SK-N-SH (cell line): ENCODE measurements around the gene UCHL3. TPM values are rescaled to one million over a fixed set of nuclear protein-coding genes. Genes with fewer than 3 reads are reported as not detected.
A peak's percentile ranks its signal among the peaks of the same experiment; 100 is the strongest.

Experiments used
- CTCF ChIA-PET: fragments of 300-600, 350-600 bp; formaldehyde crosslinking; extraction: SDS; loops from one replicate; lab custom pipeline; 2021; lab: Yijun Ruan, JAX
- POLR2A ChIA-PET: fragments of 350-600 bp; sonication (Branson Sonifier 250); formaldehyde crosslinking; extraction: SDS; loops from one replicate; lab custom pipeline; 2020; ENCODE audit warnings: antibody characterized with exemption, inconsistent platforms; lab: Yijun Ruan, JAX
- DNase-seq: peaks from one replicate; pipeline ENCODE4 v3.0.0; 2012
- H2AFZ ChIP-seq: fragments of 200-600 bp; sonication (generic); 2 replicates; pipeline ENCODE4 v1.8.1; 2016; ENCODE audit warnings: antibody characterized with exemption, mild to moderate bottlenecking, low read depth
- H3F3A ChIP-seq: fragments of 200-600 bp; sonication (generic); replicated peaks from 2 replicates; pipeline ENCODE3; 2016; ENCODE audit warnings: antibody characterized with exemption, mild to moderate bottlenecking; ENCODE audit not compliant: insufficient read depth
- H3K27ac ChIP-seq, 2 experiments: fragments of 200-500 bp in 1 of 2; fragments of 200-600 bp in 1 of 2; sonication (Bioruptor generic) in 1 of 2; sonication (generic), shearing (Covaris generic) in 1 of 2; 2 replicates each; pipeline versions ENCODE4 v1.5.1 to v1.6.1; 2014 to 2016; ENCODE audit warnings: low read depth in 2 of 2, inconsistent platforms in 1 of 2, low read length in 1 of 2, mild to moderate bottlenecking in 1 of 2, mixed read lengths in 1 of 2
- H3K27me3 ChIP-seq: fragments of 200-600 bp; sonication (generic), shearing (Covaris generic); 2 replicates; pipeline ENCODE4 v1.6.1; 2016; ENCODE audit warnings: mixed run types; ENCODE audit not compliant: insufficient read depth
- H3K36me3 ChIP-seq, 2 experiments: fragments of 200-500 bp in 1 of 2; fragments of 200-600 bp in 1 of 2; sonication (Bioruptor generic) in 1 of 2; sonication (generic) in 1 of 2; replicated peaks in 1 of 2; 2 replicates each; pipeline versions ENCODE3 to v1.5.1; 2014 to 2016; ENCODE audit warnings: low read length in 1 of 2, mild to moderate bottlenecking in 1 of 2; ENCODE audit not compliant: insufficient read depth in 2 of 2, control insufficient read depth in 1 of 2
- H3K4me1 ChIP-seq, 2 experiments: fragments of 200-500 bp in 1 of 2; fragments of 200-600 bp in 1 of 2; sonication (Bioruptor generic) in 1 of 2; sonication (generic), shearing (Covaris generic) in 1 of 2; 2 replicates each; pipeline versions ENCODE4 v1.5.1 to v1.6.1; 2014 to 2016; ENCODE audit warnings: low read depth in 1 of 2, low read length in 1 of 2, mixed run types in 1 of 2; ENCODE audit not compliant: insufficient read depth in 2 of 2, control insufficient read depth in 1 of 2
- H3K4me2 ChIP-seq: fragments of 200-600 bp; sonication (generic), shearing (Covaris generic); 2 replicates; pipeline ENCODE4 v1.6.1; 2017; ENCODE audit warnings: mixed run types
- H3K4me3 ChIP-seq, 2 experiments: fragments of 200-500 bp in 1 of 2; fragments of 200-600 bp in 1 of 2; sonication (Bioruptor generic) in 1 of 2; sonication (generic), shearing (Covaris generic) in 1 of 2; 2 replicates each; pipeline versions ENCODE4 v1.5.1 to v1.8.1; 2014 to 2016; ENCODE audit warnings: low read depth in 2 of 2, inconsistent platforms in 1 of 2, low read length in 1 of 2, mild to moderate bottlenecking in 1 of 2, mixed read lengths in 1 of 2, moderate library complexity in 1 of 2
- H3K79me2 ChIP-seq: fragments of 200-600 bp; sonication (generic); 2 replicates; pipeline ENCODE4 v1.8.1; 2017; ENCODE audit warnings: mild to moderate bottlenecking; ENCODE audit not compliant: insufficient read depth
- H3K9ac ChIP-seq: fragments of 200-600 bp; sonication (generic); 2 replicates; pipeline ENCODE4 v1.6.1; 2017; ENCODE audit warnings: mixed run types
- H3K9me2 ChIP-seq: fragments of 200-600 bp; sonication (generic); 2 replicates; pipeline ENCODE4 v1.6.1; 2017; ENCODE audit warnings: mixed run types
- H3K9me3 ChIP-seq: fragments of 200-600 bp; sonication (generic); 2 replicates; pipeline ENCODE4 v1.6.1; 2017; ENCODE audit warnings: mixed run types, mild to moderate bottlenecking, moderate library complexity
- H4K20me1 ChIP-seq: fragments of 200-600 bp; sonication (generic); 2 replicates; pipeline ENCODE4 v1.6.1; 2017; ENCODE audit warnings: mild to moderate bottlenecking, mixed run types; ENCODE audit not compliant: insufficient read depth
- ELF1 ChIP-seq: IDR thresholded peaks from 2 replicates; pipeline ENCODE4 v1.4.0; 2012
- EP300 ChIP-seq, 2 experiments: IDR thresholded peaks; 2 replicates each; pipeline versions ENCODE4 v1.4.0 to v1.6.1; 2012; ENCODE audit warnings: borderline replicate concordance in 1 of 2, low read depth in 1 of 2, low read length in 1 of 2
- EZH2phosphoT487 ChIP-seq: fragments of 200-600 bp; sonication (generic); IDR thresholded peaks from 2 replicates; pipeline ENCODE4 v1.6.1; 2017; ENCODE audit warnings: low read depth, mixed run types, mild to moderate bottlenecking, antibody characterized with exemption, moderate library complexity, borderline replicate concordance
- FOSL2 ChIP-seq: IDR thresholded peaks from 2 replicates; pipeline ENCODE4 v1.4.0; 2012; ENCODE audit warnings: low read depth, mild to moderate bottlenecking, moderate library complexity, borderline replicate concordance
- FOXJ3 ChIP-seq: sonication (generic); formaldehyde crosslinking; IDR thresholded peaks from 2 replicates; pipeline ENCODE4 v1.5.1; 2020; ENCODE audit warnings: mild to moderate bottlenecking, missing genetic modification reagents
- IRF3 ChIP-seq: fragments of 150-350 bp; IDR thresholded peaks from 2 replicates; pipeline ENCODE4 v1.6.1; 2016; ENCODE audit warnings: mild to moderate bottlenecking, low read depth, low read length
- JUND ChIP-seq: IDR thresholded peaks from 2 replicates; pipeline ENCODE4 v1.4.0; 2012
- MEF2A ChIP-seq: IDR thresholded peaks from 2 replicates; pipeline ENCODE4 v1.4.0; 2012; ENCODE audit warnings: low read depth, borderline replicate concordance
- MXI1 ChIP-seq: IDR thresholded peaks from 2 replicates; pipeline ENCODE4 v1.6.1; 2012; ENCODE audit warnings: mild to moderate bottlenecking, low read depth, low read length, improper control_type of control experiment
- NRF1 ChIP-seq: IDR thresholded peaks from 2 replicates; pipeline ENCODE4 v1.6.1; 2012; ENCODE audit warnings: low read depth, mild to moderate bottlenecking, low read length
- RFX5 ChIP-seq: IDR thresholded peaks from 2 replicates; pipeline ENCODE4 v1.6.1; 2012; ENCODE audit warnings: mild to moderate bottlenecking, improper control_type of control experiment, low read length
- SIN3A ChIP-seq: IDR thresholded peaks from 2 replicates; pipeline ENCODE4 v1.6.1; 2012; ENCODE audit warnings: low read depth, mild to moderate bottlenecking, low read length, moderate library complexity, borderline replicate concordance
- SMC3 ChIP-seq: IDR thresholded peaks from 2 replicates; pipeline ENCODE4 v1.6.1; 2012; ENCODE audit warnings: low read depth, low read length, improper control_type of control experiment
- TAF1 ChIP-seq: IDR thresholded peaks from 2 replicates; pipeline ENCODE4 v1.6.1; 2012; ENCODE audit warnings: low read depth, mild to moderate bottlenecking, low read length, moderate library complexity, borderline replicate concordance
- TCF12 ChIP-seq: IDR thresholded peaks from 2 replicates; pipeline ENCODE4 v1.4.0; 2012
- TEAD4 ChIP-seq: IDR thresholded peaks from 2 replicates; pipeline ENCODE4 v1.4.0; 2012; ENCODE audit warnings: mild to moderate bottlenecking, borderline replicate concordance; ENCODE audit not compliant: insufficient read depth
- USF1 ChIP-seq: IDR thresholded peaks from 2 replicates; pipeline ENCODE4 v1.4.0; 2012; ENCODE audit warnings: low read depth, borderline replicate concordance
- USF2 ChIP-seq: fragments of 150-350 bp; IDR thresholded peaks from 2 replicates; pipeline ENCODE4 v1.6.1; 2017; ENCODE audit warnings: antibody characterized with exemption, low read length, low read depth, borderline replicate concordance
- WGBS: methylation state at CpG from one replicate; pipeline ENCODE4 v1.1.6; 2017; ENCODE audit warnings: low lambda C conversion rate; 5-methylcytosine and 5-hydroxymethylcytosine counted together
- polyA plus RNA-seq, 3 experiments: library from polyadenylated mRNA; depleted of rRNA; stranded (reverse); fragments of >200 nt; gene quantifications; 2 replicates each; pipeline ENCODE4 v1.2.3, GENCODE V29; 2012

The UCHL3 gene
- polyA plus RNA-seq, 1 of the 3 experiments (the other 2 are of a cell fraction), result 28.8 TPM

GRCh38 chr13:75596657-75597182, 47.1 kb downstream of the UCHL3 start:
- no peak overlapping the region for H2AFZ ChIP-seq
- ChIA-PET POLR2A (no interaction called here), CTCF (no interaction called here)

GRCh38 chr13:75600371-75600770, 50.8 kb downstream of the UCHL3 start:
- Histone ChIP-seq H3K27ac (no peak overlapping the region), H3K79me2 (no peaks in the 10 kb centered on the region), H3K4me1 (peaks cover 0 to 2% of the 10 kb centered on the region in 2 experiments; a peak in 3 of 4 replicates), H4K20me1 (no peaks in the 10 kb centered on the region), H3K9me3 (no peaks in the 10 kb centered on the region), H2AFZ (no peak overlapping the region), H3K4me2 (no peak overlapping the region), H3K4me3 (no peak overlapping the region), H3K9ac (no peak overlapping the region), H3K27me3 (no peaks in the 10 kb centered on the region), H3K36me3 (peaks cover 17 to 26% of the 10 kb centered on the region in 2 experiments), H3F3A (peaks cover 11% of the 10 kb centered on the region), H3K9me2 (no peaks in the 10 kb centered on the region)
- ChIA-PET CTCF (no interaction called here), POLR2A (no interaction called here)
- 76% methylated on average over 4 of the region's 4 CpGs for WGBS
- no peak for DNase-seq
- TF ChIP-seq EP300 (IDR thresholded peaks at IDR 0.05; ENCODE audit: borderline replicate concordance in 1 of 2, low read depth in 1 of 2, low read length in 1 of 2) (no peak), SMC3 (no peak), MEF2A (no peak), USF1 (no peak), RFX5 (no peak), SIN3A (no peak), ELF1 (no peak)

More at GRCh38 chr13:75596657-75597182, 47.1 kb downstream of the UCHL3 start:
- Histone ChIP-seq H3K4me1 (peaks cover 0 to 2% of the 10 kb centered on the region in 2 experiments; a peak in 3 of 4 replicates), H3F3A (peaks cover 11% of the 10 kb centered on the region), H3K9ac (no peak overlapping the region), H3K27me3 (no peaks in the 10 kb centered on the region), H3K4me3 (no peak overlapping the region), H3K4me2 (no peak overlapping the region), H3K79me2 (no peaks in the 10 kb centered on the region), H3K27ac (peak overlapping the region in 1 of 2 experiments; percentile 43; a peak in 2 of 4 replicates), H4K20me1 (no peaks in the 10 kb centered on the region), H3K36me3 (peaks cover 16% of the 10 kb centered on the region in 2 experiments), H3K9me3 (no peaks in the 10 kb centered on the region), H3K9me2 (no peaks in the 10 kb centered on the region)
- WGBS, result 10% methylated on average over 1 of the region's 1 CpG
- DNase-seq, result no peak
- TF ChIP-seq JUND (no peak), TEAD4 (0 out of 2 replicates have a peak, but pooled peaks have one; percentile 18)

GRCh38 chr13:75603038-75603437, 53.4 kb downstream of the UCHL3 start:
- WGBS, result 97% methylated on average over 2 of the region's 2 CpGs
- no peaks in the 10 kb centered on the region for H3F3A ChIP-seq
- no peaks in the 10 kb centered on the region for H3K79me2 ChIP-seq
- H4K20me1 ChIP-seq, result no peaks in the 10 kb centered on the region
- no peak overlapping the region for H2AFZ ChIP-seq
- DNase-seq, result no peak
- no peak overlapping the region for H3K9ac ChIP-seq
- no peak overlapping the region for H3K4me2 ChIP-seq
- CTCF ChIA-PET, result no interaction called here
- H3K27me3 ChIP-seq, result no peaks in the 10 kb centered on the region
- H3K27ac ChIP-seq, result no peak overlapping the region
- H3K9me3 ChIP-seq, result no peaks in the 10 kb centered on the region
- no peaks in the 10 kb centered on the region for H3K9me2 ChIP-seq
- H3K36me3 ChIP-seq, result peaks cover 14 to 38% of the 10 kb centered on the region in 2 experiments
- POLR2A ChIA-PET, result no interaction called here
- H3K4me3 ChIP-seq, result no peak overlapping the region
- H3K4me1 ChIP-seq, result no peaks in the 10 kb centered on the region; a peak in 1 of 4 replicates
- TF ChIP-seq TAF1, result no peak
- no peak for TF ChIP-seq RFX5
- TF ChIP-seq NRF1, result no peak
- TF ChIP-seq USF2, result no peak
- TF ChIP-seq MXI1, result no peak
- TF ChIP-seq IRF3, result no peak
- no peak for TF ChIP-seq FOSL2
- no peak for TF ChIP-seq EZH2phosphoT487
- no peak for TF ChIP-seq FOXJ3
- TF ChIP-seq TCF12, result no peak
- no peak for TF ChIP-seq EP300 (IDR thresholded peaks at IDR 0.05; ENCODE audit: borderline replicate concordance in 1 of 2, low read depth in 1 of 2, low read length in 1 of 2)
- TF ChIP-seq ELF1, result no peak
- TF ChIP-seq SIN3A, result no peak
- no peak for TF ChIP-seq USF1
